ENCODE data around the gene TIGD4.

DNA sequence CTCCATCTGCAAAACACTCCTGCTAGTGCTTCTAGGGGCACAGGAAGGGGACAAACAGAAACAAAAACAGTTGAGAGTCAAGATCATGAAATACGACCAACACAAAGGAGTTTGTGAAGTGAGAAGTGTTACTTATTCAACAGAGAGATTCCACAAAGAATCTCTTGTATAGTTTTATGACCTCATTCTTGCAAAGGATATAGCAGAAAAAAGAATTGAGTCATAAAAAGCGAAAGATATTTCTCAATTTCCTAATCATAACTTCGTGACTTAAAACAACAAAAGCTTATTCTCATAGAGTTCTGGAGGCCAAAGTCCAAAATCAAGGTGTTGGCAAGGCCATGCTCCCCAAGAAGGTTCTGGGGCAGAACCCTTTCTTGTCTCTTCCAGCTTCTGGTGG, 40.7 kb downstream of the TIGD4 start:
- TF ChIP-seq CTCF (IDR thresholded peaks at IDR 0.05) (no peak), POLR2A (IDR thresholded peaks at IDR 0.05) (no peak)
